Measurements from ENCODE around the gene XYLT1. TPM values are rescaled to one million over a fixed set of nuclear protein-coding genes. Genes with fewer than 3 reads are reported as not detected.

XYLT1 gene
- total and polyA plus RNA-seq, 2 of the 8 experiments (the other 6 are each of a cell fraction or from before 2014, with no cell fraction given) = 6.6 to 25.4 TPM

GRCh38 chr16:17367923-17368322, 102.8 kb downstream of the XYLT1 start (continued):
- TF ChIP-seq BACH1 (IDR thresholded peaks at IDR 0.05; ENCODE audit: low read length) (no peak), HDAC2 (IDR thresholded peaks at IDR 0.05; ENCODE audit: borderline replicate concordance in 1 of 2, low read depth in 2 of 2, low read length in 2 of 2) (no peak), MAFK (IDR thresholded peaks at IDR 0.05; ENCODE audit: low read depth, low read length) (0 out of 2 replicates have a peak, but pooled peaks have one; percentile 39), KDM5A (IDR thresholded peaks at IDR 0.05; ENCODE audit: low read length) (no peak), POU5F1 (IDR thresholded peaks at IDR 0.05; ENCODE audit: low read depth, low read length) (no peak)
- TF ChIP-seq, protein P1, sequence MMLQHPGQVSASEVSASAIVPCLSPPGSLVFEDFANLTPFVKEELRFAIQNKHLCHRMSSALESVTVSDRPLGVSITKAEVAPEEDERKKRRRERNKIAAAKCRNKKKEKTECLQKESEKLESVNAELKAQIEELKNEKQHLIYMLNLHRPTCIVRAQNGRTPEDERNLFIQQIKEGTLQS (IDR thresholded peaks at IDR 0.05; ENCODE audit: insufficient read depth, low read depth, low read length) = no peak

All from H1 (cell line).